CD4-positive, alpha-beta T cell treated with Interleukin-17A for 1 hour (primary cell): ENCODE results near the gene SEZ6L2.
"Not testable (repeated sequence)": the region's sequence is repeated elsewhere in the genome, so short reads cannot be mapped to it uniquely, and the experiment has no call there.

Experiments
- DNase-seq: peaks from one replicate; pipeline ENCODE4 v3.0.0-alpha.2; 2020

Gene SEZ6L2

GRCh38 chr16:29899516-29900101 lies at the start of gene SEZ6L2:
Gene SEZ6L2, minus strand, starts transcription at chr16:29899550. Its CDS starts 531 bp downstream, at chr16:29899019.
- DNase-seq, result no peak

GRCh38 chr16:29947897-29948296 lies 48.5 kb upstream of the SEZ6L2 start:
- DNase-seq, result no peak

DNA sequence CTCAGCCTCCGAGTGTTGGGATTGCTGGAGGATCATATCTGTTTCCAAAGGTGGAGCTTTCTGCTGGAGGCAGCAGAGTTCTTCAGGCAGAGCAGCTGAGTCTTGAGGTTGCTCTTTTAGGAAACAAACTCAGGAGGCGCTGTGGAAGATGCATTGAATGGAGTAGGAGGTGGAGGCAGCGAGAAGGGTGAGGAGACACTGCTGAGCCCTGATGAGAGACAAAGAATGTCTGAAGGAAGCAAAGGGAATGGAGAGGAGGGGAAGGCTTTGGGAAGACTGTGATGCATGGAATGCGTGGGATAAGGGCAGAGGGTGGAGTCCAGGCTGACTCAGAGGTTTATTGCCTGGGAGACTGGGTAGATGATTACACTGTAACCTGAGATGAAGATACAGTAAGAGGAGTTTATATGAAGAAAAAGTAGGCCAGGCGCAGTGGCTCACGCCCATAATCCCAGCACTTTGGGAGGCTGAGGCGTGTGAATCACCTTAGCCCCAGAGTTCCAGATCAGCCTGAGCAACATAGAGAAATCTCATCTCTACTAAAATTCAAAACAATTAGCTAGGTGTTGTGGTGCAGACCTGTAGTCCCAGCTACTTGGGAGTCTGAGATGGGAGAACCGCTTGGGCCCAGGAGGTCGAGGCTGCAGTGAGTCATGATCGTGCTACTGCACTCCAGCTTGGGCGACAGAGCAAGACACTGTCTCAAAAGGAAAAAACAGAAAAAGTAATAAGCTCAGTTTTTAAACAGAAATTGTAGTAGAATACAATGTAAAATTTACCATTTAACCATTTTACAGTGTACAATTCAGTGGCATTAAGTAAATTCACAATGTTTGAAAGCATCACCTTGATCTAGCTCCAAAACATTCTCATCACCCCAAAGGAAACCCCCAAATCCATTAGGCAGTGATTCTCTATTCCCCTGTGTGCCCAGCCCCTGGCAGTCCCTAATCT lies 44.8 kb upstream of the SEZ6L2 start:
- no peak for DNase-seq

DNA sequence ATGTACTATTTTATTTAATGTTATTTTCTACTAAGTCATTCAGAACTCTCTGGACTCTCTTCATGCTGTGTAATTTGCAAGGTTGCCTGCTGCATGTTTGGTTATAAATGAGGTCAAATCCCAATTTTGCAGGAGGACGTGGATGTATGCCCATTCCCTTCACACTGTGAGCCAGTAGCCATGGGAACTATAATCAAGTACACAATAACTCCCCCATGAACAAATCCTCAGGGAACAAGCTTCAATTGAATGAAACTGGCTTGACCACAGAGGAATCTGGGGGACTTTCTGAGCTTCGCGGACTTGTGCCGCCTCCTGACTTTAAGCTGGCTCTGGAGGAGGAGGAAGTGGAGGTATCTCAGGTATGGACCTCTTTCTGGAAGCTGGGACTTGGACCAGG lies 41.3 kb upstream of the SEZ6L2 start:
- DNase-seq, result no peak

DNA sequence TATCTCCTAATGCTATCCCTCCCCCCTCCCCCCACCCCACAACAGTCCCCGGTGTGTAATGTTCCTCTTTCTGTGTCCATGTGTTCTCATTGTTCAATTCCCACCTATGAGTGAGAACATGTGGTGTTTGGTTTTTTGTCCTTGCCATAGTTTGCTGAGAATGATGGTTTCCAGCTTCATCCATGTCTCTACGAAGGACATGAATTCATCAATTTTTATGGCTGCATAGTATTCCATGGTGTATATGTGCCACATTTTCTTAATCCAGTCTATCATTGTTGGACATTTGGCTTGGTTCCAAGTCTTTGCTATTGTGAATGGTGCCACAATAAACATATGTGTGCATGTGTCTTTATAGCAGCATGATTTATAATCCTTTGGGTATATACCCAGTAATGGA lies 32.4 kb upstream of the SEZ6L2 start:
- not testable (repeated sequence) for DNase-seq

- no peak for DNase-seq
Observed at GRCh38 chr16:29927070-29927905, 27.9 kb upstream of the SEZ6L2 start.

DNA sequence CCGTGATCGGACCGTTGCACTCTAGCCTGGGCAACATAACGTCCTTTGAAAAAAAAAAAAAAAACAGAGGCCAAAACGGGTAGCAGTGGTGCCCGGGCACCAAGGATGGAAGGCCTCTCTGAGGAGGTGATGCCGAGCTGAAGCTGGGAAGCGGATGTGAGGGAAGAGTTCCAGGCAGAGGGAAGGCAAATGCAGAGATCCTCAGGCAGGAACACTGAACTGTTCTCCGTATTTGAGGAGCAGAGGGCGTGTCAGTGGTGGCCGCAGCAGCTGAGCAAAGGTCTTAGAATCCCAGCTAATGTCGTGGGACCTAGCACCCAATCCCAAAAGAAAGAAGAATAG lies 27.3 kb upstream of the SEZ6L2 start:
- DNase-seq, result no peak

DNA sequence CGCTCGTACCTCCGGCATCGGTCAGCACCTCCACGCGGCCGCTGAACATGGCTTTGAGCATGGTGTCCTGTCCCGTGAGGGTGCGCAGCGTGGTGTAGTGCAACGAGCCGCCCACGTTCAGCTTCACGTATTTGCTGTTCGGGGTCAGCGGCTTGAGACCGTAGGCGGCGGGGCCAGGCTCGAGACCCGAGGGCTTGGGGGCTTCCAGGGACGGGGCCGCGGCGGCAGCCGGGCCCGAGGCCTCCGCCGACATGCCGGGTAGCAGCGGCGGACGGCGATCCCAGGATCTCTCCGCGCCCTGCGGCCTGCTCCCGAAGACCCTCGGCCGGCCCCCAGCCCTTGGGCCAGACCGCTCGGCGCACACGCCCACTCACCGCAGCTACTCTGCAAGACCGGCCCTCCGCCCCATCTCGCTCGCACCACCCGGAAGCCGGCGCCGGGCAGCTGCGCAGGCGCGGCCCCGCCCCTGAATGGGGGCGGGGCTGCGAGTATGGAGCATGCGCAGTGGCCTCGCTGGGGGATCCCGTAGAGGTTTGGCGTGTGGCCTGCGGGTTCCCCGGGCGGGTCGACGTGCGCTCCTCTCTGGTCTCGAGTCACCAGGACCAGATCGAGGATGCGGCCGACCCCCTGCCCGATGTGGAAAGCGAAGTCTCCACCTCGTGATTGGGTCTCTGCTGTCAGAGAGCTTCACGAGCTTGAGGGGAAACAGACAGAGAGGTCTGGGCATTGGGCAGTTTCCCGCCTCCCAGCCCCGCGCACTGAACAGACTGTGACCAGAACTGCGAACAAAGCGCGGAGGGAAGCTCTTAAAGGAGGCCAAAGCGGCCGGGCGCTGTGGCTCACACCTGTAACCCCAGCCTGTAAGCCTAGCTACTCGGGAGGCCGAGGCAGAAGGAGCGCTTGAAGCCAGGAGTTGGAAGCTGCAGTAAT lies 26.7 kb upstream of the SEZ6L2 start, which contains the start of gene KCTD13:
Gene KCTD13 (minus strand): TSS at position 446 of the 930 bp plus-strand sequence. CDS start 193 bp downstream, at position 253.
- peak; percentile 93 for DNase-seq

DNA sequence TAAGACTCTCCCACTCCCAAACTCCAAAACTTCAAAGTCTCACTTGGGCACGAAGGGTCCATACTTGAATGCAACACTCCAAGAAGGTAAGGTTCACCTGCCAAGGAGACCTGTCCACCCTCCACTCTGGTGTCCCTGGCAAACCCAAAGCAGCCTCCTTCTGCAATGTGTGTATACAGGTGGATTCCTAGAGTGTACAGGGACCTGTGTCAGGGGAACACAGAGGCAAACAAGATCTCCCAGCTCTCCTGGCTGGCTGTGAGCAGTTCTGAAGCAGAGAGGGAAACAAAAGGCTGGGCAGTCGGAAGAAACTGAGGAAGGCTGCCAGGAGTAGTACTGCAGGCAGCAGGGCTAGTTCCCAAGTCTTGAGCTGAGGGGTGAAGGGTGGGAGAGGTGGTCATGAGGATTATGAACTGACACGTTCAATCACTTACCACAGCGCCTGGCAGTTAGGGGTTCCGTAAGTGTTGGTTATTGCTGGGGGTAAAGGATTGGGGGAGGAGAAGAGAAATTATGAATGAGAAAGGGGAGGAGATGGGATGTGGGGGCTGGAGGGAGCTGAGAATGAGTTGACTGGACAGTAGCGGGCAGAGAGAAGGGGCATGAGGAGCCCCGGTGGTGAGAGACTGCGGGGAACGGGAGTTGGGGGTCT lies 25.9 kb upstream of the SEZ6L2 start:
- no peak for DNase-seq

DNA sequence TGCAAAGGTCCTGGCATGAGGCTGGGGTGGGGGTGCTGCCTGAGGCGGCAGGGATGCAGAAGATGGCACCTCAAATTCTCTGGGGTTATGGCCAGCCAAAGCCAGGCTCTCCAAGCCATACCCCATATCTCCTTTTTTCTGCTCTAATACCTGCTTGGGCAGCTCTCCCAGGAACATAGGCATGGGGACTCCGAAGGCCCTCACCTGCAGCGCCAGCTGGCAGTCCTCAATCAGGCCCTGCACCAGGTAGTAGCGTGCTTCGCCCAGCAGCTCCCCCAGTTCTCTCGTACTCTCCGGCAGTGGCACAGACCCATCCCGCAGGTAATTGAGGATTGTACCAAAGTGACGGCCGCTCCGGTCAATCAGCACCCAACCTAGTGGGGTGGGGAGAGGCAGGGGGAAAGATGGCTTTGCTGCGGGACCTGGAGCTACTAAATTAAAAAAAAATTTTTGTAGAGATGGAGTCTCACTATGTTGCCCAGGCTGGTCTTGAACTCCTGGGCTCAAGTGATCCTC lies 23.7 kb upstream of the SEZ6L2 start:
- DNase-seq, result no peak

DNA sequence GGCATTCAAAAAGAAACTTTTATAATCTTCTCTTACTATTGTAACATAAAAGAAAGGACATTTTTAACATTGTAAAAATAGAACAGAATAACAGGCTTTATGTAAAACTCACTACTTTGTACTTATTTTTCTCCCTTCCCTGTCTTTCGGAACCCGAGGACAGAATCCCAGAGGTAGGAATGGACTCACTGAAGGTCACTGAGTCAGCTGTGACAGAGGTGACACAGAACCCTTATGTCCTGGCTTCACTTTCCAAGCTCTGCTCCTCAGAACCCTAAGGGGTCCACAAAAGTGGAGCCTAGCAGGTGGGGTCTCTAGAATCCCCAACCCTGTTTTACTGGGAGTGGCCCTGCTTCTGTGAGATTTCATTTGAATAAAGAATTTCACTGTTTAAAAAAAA lies 23.0 kb upstream of the SEZ6L2 start:
- no peak for DNase-seq

DNA sequence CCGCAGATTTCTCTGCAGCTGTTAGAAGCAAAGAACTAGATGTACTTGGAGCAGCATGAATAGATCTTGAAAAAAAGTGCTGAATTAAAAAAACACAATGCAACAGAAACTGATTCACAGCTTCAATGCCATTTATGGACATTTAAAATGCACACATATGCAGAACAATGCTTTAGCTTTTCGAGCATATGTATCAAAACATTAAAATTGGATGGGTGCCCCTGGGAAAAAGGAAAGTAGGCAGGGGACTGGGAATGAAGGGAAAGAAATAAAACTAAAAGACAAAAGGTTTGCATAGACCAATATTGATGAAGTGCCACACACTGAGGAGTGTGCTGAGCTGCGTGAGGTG lies 21.7 kb upstream of the SEZ6L2 start:
- no peak for DNase-seq

GRCh38 chr16:29920288-29921033 lies 21.1 kb upstream of the SEZ6L2 start:
- no peak for DNase-seq

GRCh38 chr16:29916979-29917378 lies 17.6 kb upstream of the SEZ6L2 start:
- no peak for DNase-seq

- no peak for DNase-seq
Observed at GRCh38 chr16:29915590-29916247, 16.4 kb upstream of the SEZ6L2 start.

DNA sequence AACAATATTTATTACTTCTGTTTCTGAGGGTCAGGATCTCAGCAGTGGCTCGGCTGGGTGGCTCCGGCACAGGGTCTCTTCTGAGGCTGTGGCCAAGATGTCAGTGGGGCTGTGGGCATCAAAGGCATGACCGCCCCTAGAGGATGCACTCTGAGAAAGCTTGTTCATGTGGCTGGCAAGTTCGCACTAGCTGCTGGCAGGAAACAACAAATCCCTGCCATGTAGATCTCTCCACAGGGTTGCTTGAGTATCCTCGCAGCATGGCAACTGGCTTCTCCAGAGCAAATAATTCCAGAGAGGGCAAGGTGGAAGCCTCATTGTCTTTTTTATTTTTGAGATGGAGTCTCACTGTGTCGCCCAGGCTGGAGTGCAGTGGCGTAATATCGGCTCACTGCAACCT lies 14.2 kb upstream of the SEZ6L2 start:
- no peak for DNase-seq

DNA sequence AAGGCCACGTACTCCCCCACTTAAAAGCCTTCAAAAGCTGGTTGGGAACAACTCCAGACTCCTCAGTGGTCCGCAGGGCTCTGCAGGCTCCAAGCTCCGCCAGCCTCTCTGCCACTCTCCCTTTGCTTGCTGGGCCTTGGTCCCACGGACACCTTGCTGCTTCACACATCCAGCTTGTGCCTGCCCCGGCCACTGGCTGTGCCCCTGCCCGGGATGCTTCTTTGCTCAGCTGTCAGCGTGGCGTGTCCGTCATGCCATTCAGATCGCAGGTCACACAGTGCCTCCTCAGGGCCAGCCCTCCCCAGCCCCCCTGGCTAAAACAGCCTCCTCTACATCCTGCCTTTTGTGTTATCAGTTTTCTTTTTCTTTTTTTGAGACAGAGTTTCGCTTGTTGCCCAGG lies 12.7 kb upstream of the SEZ6L2 start:
- DNase-seq, result no peak

GRCh38 chr16:29911676-29912010 lies 12.3 kb upstream of the SEZ6L2 start:
- DNase-seq, result no peak

DNA sequence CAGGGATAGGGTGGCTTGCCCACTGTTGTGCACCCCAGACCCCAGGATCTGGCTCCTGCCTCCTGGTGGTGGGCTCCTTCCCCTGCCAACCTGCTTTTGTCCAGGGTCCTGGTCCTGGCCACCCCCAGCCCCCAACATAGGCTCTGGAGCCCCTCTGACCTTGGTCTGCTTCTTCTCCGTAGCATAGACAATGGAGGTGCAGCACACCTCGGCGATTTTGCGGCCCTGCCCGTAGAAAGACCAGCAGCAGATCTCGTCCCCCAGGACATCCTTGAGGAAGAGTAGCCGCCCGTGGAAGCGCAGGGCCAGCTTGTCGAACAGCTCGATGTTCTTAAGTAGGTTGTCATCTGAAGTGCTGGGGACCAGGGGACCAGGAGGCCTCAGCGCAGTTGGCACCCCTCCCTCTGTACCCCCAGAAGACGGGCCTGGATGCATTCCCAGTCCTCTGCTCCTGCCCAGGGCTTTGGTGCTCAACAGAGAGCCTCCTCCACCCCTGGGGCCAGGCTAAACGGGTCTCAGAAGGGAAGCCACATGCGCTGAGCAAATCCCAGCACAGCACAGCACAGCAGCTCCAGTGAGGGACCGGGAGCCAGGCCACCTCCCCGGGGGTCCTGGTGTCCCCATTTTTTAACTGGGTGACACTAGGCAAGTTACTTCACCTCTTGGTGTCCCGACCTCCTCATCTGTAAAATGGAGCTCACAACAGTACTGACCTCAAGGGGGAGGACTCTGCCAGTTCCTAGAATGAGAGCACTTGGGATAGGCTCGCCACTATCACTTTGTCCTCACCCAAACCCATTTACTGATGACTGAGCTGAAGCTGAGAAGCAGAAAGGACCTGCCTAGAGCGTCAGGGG lies 11.7 kb upstream of the SEZ6L2 start:
- DNase-seq, result no peak
